ENCODE results near the gene RARB. TPM values are rescaled to one million over a fixed set of nuclear protein-coding genes. Genes with fewer than 3 reads are reported as not detected.

Gene RARB
- total and polyA plus RNA-seq, 2 of the 13 experiments (the other 11 are each of a cell fraction or from before 2014, with no cell fraction given), result 0.16 TPM; not detected in 1

- no peaks in the 10 kb centered on the region for H3K79me2 ChIP-seq (ENCODE audit: insufficient read depth, low read length)
- 18% methylated on average over 4 of the region's 4 CpGs for WGBS (ENCODE audit: low lambda C conversion rate)
- ChIA-PET POLR2A (no interaction called here), CTCF (ENCODE audit: low intra/inter-chr PET ratio, low total read pairs) (no interaction called here)
- no peaks in the 10 kb centered on the region for H4K20me1 ChIP-seq (ENCODE audit: insufficient read depth, low read length)
- H3K27me3 ChIP-seq (ENCODE audit: control insufficient read depth in 1 of 2, insufficient read depth in 2 of 2, low read length in 2 of 2), result no peaks in the 10 kb centered on the region; a peak in 1 of 5 replicates
- H3K4me3 ChIP-seq (replicated peaks in 1 of 3; ENCODE audit: insufficient read depth in 1 of 3, low read depth in 2 of 3, low read length in 3 of 3), result no peak overlapping the region
- no peak for ATAC-seq
- no peaks in the 10 kb centered on the region for H3K9me3 ChIP-seq (ENCODE audit: low read length)
- no peak overlapping the region for H3K27ac ChIP-seq (ENCODE audit: extremely low read length, insufficient read depth, low read length)
- TF ChIP-seq CENPX (CRISPR knock-in tag; IDR thresholded peaks at IDR 0.05) (no peak), ZNF501 (CRISPR knock-in tag; IDR thresholded peaks at IDR 0.05) (no peak), KLF6 (CRISPR knock-in tag; IDR thresholded peaks at IDR 0.05) (no peak), CBX2 (IDR thresholded peaks at IDR 0.05; ENCODE audit: low read depth, low read length) (no peak), CBX2 (CRISPR knock-in tag; IDR thresholded peaks at IDR 0.05; ENCODE audit: low read depth) (no peak), MIER2 (CRISPR knock-in tag; IDR thresholded peaks at IDR 0.05) (no peak), DR1 (CRISPR knock-in tag; IDR thresholded peaks at IDR 0.05) (no peak), MTA1 (CRISPR knock-in tag; IDR thresholded peaks at IDR 0.05; ENCODE audit: borderline replicate concordance) (no peak), KDM1A (CRISPR knock-in tag; IDR thresholded peaks at IDR 0.05) (no peak), ZNF124 (CRISPR knock-in tag; IDR thresholded peaks at IDR 0.05) (no peak), U2AF2 (IDR thresholded peaks at IDR 0.05; ENCODE audit: low read depth, low read length) (no peak), SIN3B (IDR thresholded peaks at IDR 0.05; ENCODE audit: low read length) (no peak), KLF12 (CRISPR knock-in tag; IDR thresholded peaks at IDR 0.05; ENCODE audit: borderline replicate concordance) (no peak), TCF12 (IDR thresholded peaks at IDR 0.05) (no peak), TCF12 (CRISPR knock-in tag; IDR thresholded peaks at IDR 0.05) (no peak), RAD21 (CRISPR knock-in tag; IDR thresholded peaks at IDR 0.05) (no peak), ZSCAN9 (CRISPR knock-in tag; IDR thresholded peaks at IDR 0.05; ENCODE audit: borderline replicate concordance) (no peak), ATF1 (CRISPR knock-in tag; IDR thresholded peaks at IDR 0.05) (no peak)
- no peak for FAIRE-seq
- intact Hi-C loops (cut with micrococcal nuclease; ENCODE audit: unreplicated experiment), result no loop called here
- H3K4me2 ChIP-seq (ENCODE audit: low read depth, low read length), result no peak overlapping the region
- H3K9ac ChIP-seq (ENCODE audit: insufficient read depth, low read depth, low read length), result no peak overlapping the region
- BruUV-seq (replicated peaks), result no TSS peak
- no peaks in the 10 kb centered on the region for H3K36me3 ChIP-seq (replicated peaks in 1 of 2; ENCODE audit: control insufficient read depth in 1 of 2, insufficient read depth in 2 of 2, low read length in 2 of 2)
- in situ Hi-C loops (cut with HindIII; ENCODE audit: extremely low pct_ligation_motif_present, low pct_unique_long_range_greater_than_20kb), result no loop called here
- H2AFZ ChIP-seq (ENCODE audit: low read length), result no peak overlapping the region
- no peak for DNase-seq (ENCODE audit: low spot score)
- H3K4me1 ChIP-seq (ENCODE audit: insufficient read depth, low read length), result no peaks in the 10 kb centered on the region
These were observed 80.8 kb downstream of the RARB start for GRCh38 chr3:25508901-25509300.

All from HepG2 (cell line).